HL-60 (cell line): Measurements from ENCODE around the gene NOS1AP.

Experiments used
- DNase-seq, 2 experiments: peaks; one replicate each; pipeline ENCODE4 v3.0.0-alpha.2; 2010 to 2020; ENCODE audit warnings: low read depth in 1 of 2, low spot score in 1 of 2
- H3K27ac ChIP-seq: fragments of 250-450 bp; sonication (Bioruptor Pico); replicated peaks from 2 replicates; pipeline ENCODE4 v1.5.1; 2020; ENCODE audit warnings: mild to moderate bottlenecking, moderate library complexity
- H3K27me3 ChIP-seq: fragments of 250-450 bp; sonication (Bioruptor Pico); 2 replicates; pipeline ENCODE4 v1.5.1; 2021; ENCODE audit warnings: mild to moderate bottlenecking, moderate library complexity; ENCODE audit not compliant: insufficient read depth, poor library complexity, severe bottlenecking
- H3K4me3 ChIP-seq: replicated peaks from 2 replicates; pipeline ENCODE4 v1.5.1; 2011; ENCODE audit warnings: mild to moderate bottlenecking, control low read depth, low read length; ENCODE audit not compliant: insufficient read depth
- GABPA ChIP-seq: IDR thresholded peaks from 2 replicates; pipeline ENCODE4 v1.6.1; 2012; ENCODE audit warnings: low read depth
- POLR2AphosphoS5 ChIP-seq: IDR thresholded peaks from 2 replicates; pipeline ENCODE4 v1.6.1; 2012; ENCODE audit warnings: low read depth
- SPI1 ChIP-seq: IDR thresholded peaks from 2 replicates; pipeline ENCODE4 v1.6.1; 2012; ENCODE audit warnings: low read depth, mild to moderate bottlenecking, borderline replicate concordance
- TF ChIP-seq, protein P1 (sequence below): IDR thresholded peaks from one replicate; pipeline ENCODE4 v1.5.1; 2011; ENCODE audit warnings: low read length, control low read depth, inconsistent platforms; ENCODE audit not compliant: insufficient read depth
- TF ChIP-seq, protein P2 (sequence below): IDR thresholded peaks from 2 replicates; pipeline ENCODE4 v1.6.1; 2012; ENCODE audit warnings: low read depth; ENCODE audit not compliant: insufficient replicate concordance

NOS1AP gene

DNA sequence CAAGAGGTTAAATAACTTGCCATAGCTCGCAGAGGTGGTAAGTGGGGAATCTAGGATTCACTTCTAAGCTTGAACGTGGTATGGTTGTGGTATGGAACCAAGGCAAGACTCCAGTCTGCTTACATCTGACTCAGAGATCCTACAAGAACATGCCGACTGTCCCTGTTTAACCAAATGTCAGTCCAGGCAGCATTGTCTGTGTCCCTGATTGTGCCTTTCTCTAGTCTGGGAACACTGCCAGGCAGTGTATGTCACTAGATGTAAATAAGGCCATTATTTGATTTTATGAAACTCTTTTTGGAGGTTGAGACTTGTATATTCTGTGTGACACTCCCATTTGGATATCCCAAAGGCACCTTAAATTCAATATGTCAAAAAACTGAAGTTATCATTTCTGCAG, 96.0 kb downstream of the NOS1AP start:
- Histone ChIP-seq H3K4me3 (no peak overlapping the region), H3K27ac (no peak overlapping the region), H3K27me3 (no peaks in the 10 kb centered on the region)
- TF ChIP-seq SPI1: no peak
- TF ChIP-seq, protein P1, sequence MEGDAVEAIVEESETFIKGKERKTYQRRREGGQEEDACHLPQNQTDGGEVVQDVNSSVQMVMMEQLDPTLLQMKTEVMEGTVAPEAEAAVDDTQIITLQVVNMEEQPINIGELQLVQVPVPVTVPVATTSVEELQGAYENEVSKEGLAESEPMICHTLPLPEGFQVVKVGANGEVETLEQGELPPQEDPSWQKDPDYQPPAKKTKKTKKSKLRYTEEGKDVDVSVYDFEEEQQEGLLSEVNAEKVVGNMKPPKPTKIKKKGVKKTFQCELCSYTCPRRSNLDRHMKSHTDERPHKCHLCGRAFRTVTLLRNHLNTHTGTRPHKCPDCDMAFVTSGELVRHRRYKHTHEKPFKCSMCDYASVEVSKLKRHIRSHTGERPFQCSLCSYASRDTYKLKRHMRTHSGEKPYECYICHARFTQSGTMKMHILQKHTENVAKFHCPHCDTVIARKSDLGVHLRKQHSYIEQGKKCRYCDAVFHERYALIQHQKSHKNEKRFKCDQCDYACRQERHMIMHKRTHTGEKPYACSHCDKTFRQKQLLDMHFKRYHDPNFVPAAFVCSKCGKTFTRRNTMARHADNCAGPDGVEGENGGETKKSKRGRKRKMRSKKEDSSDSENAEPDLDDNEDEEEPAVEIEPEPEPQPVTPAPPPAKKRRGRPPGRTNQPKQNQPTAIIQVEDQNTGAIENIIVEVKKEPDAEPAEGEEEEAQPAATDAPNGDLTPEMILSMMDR: no peak
- no peak for TF ChIP-seq POLR2AphosphoS5
- TF ChIP-seq, protein P2, sequence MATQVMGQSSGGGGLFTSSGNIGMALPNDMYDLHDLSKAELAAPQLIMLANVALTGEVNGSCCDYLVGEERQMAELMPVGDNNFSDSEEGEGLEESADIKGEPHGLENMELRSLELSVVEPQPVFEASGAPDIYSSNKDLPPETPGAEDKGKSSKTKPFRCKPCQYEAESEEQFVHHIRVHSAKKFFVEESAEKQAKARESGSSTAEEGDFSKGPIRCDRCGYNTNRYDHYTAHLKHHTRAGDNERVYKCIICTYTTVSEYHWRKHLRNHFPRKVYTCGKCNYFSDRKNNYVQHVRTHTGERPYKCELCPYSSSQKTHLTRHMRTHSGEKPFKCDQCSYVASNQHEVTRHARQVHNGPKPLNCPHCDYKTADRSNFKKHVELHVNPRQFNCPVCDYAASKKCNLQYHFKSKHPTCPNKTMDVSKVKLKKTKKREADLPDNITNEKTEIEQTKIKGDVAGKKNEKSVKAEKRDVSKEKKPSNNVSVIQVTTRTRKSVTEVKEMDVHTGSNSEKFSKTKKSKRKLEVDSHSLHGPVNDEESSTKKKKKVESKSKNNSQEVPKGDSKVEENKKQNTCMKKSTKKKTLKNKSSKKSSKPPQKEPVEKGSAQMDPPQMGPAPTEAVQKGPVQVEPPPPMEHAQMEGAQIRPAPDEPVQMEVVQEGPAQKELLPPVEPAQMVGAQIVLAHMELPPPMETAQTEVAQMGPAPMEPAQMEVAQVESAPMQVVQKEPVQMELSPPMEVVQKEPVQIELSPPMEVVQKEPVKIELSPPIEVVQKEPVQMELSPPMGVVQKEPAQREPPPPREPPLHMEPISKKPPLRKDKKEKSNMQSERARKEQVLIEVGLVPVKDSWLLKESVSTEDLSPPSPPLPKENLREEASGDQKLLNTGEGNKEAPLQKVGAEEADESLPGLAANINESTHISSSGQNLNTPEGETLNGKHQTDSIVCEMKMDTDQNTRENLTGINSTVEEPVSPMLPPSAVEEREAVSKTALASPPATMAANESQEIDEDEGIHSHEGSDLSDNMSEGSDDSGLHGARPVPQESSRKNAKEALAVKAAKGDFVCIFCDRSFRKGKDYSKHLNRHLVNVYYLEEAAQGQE: no peak
- no peak for TF ChIP-seq GABPA
- DNase-seq: no peak

DNA sequence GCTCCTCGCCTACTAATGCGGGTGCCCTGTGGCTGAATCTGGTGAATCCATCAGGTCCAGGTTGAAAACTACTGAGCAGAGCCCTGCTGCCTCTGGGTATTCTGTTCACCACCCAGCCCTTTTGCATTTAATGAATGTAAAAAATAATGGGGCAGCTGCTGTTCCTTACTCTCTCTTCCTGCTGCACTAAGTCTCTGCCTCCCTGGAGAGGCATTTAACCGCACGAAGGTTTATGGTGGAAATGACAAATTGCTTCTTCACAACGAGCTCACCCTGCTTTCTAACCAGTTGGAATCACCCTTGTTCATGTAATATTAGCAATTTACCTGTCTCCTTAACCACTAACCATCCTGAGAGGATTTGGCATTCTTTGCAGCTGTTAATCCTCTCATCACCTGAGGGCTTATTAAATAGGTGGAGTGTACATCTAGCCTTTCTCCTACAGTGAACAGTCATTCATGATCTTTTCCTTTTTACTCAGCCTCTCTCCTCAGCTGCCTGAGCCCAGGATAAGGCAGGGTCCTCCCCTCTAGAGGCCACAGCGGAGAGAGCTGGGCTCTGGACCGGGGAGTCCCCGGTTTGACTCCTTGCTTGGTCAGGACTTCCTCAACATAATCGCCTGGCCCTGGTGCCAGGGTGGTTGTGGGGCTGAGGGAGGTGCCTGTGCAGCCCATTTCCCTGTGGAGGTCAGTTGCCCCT, 97.6 kb downstream of the NOS1AP start:
- Histone ChIP-seq H3K27ac (no peak overlapping the region), H3K27me3 (no peaks in the 10 kb centered on the region), H3K4me3 (no peak overlapping the region)
- DNase-seq: no peak
- TF ChIP-seq GABPA (no peak), POLR2AphosphoS5 (no peak), SPI1 (no peak)
- TF ChIP-seq, protein P2: no peak
- TF ChIP-seq, protein P1: no peak

DNA sequence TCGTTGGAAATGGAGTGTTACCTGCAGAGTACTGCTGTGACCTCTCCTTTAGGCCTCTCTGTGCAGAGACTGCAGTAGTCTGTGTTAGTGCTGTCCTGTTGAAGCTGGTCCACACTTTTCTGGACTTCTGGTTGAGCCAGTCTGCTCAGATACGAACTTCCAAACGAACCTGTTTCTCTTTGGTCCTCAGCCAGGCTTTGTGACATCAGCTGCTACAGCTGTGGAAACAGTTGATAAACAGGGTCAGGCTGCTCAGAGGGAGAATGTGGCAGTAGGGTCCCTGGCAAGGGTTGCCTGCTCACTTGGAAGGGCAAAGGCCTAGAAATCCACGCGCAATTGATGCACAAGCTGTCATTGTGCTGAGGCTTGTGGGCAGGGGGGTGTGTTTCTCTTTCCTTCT, 98.8 kb downstream of the NOS1AP start:
- DNase-seq: no peak
- TF ChIP-seq, protein P2: no peak
- TF ChIP-seq, protein P1: no peak
- no peak for TF ChIP-seq SPI1
- no peak for TF ChIP-seq POLR2AphosphoS5
- TF ChIP-seq GABPA: no peak
- H3K4me3 ChIP-seq: no peak overlapping the region
- no peaks in the 10 kb centered on the region for H3K27me3 ChIP-seq
- H3K27ac ChIP-seq: no peak overlapping the region
